RWPE2 (cell line): ENCODE data around the gene DTX3.

Source experiments
- ATAC-seq: fragments of 200-7000 bp; cut with Tn5 transposase; 3 replicates; pipeline ENCODE4 v1.9.1; 2021; ENCODE audit warnings: low read depth
- DNase-seq: peaks from one replicate; pipeline ENCODE4 v3.0.0-alpha.2; 2020; ENCODE audit warnings: low spot score
- H3K27ac ChIP-seq: fragments of 450-650 bp; 2 replicates; pipeline ENCODE4 v1.5.1; 2017; ENCODE audit warnings: mild to moderate bottlenecking; ENCODE audit not compliant: poor library complexity, severe bottlenecking
- H3K27me3 ChIP-seq: fragments of 250-450 bp; sonication (Bioruptor Pico); 2 replicates; pipeline ENCODE4 v1.5.1; 2021; ENCODE audit warnings: mild to moderate bottlenecking, moderate library complexity; ENCODE audit not compliant: insufficient read depth, poor library complexity, severe bottlenecking
- H3K36me3 ChIP-seq: fragments of 250-450 bp; sonication (Bioruptor Pico); 2 replicates; pipeline ENCODE4 v1.5.1; 2020; ENCODE audit warnings: low read depth, mild to moderate bottlenecking, moderate library complexity
- H3K4me1 ChIP-seq: fragments of 250-450 bp; sonication (Bioruptor Pico); 2 replicates; pipeline ENCODE4 v1.5.1; 2021; ENCODE audit warnings: mild to moderate bottlenecking, moderate library complexity; ENCODE audit not compliant: insufficient read depth, poor library complexity, severe bottlenecking
- H3K4me3 ChIP-seq: fragments of 250-450 bp; sonication (Bioruptor Pico); 2 replicates; pipeline ENCODE4 v1.5.1; 2021; ENCODE audit warnings: mild to moderate bottlenecking, moderate library complexity; ENCODE audit not compliant: severe bottlenecking
- H3K9me3 ChIP-seq: fragments of 250-450 bp; sonication (Bioruptor Pico); 2 replicates; pipeline ENCODE4 v1.5.1; 2021; ENCODE audit warnings: mild to moderate bottlenecking, moderate library complexity; ENCODE audit not compliant: severe bottlenecking
- CTCF ChIP-seq: fragments of 450-650 bp; IDR thresholded peaks from one replicate; pipeline ENCODE4 v1.5.1; 2017; ENCODE audit warnings: mild to moderate bottlenecking, moderate library complexity; ENCODE audit not compliant: poor library complexity, severe bottlenecking

The DTX3 gene

GRCh38 chr12:57625261-57626032 is 20.8 kb downstream of the DTX3 start:
- H3K4me1 ChIP-seq = no peaks in the 10 kb centered on the region
- H3K27me3 ChIP-seq = peaks cover 27% of the 10 kb centered on the region
- no peak overlapping the region for H3K27ac ChIP-seq
- H3K36me3 ChIP-seq = no peaks in the 10 kb centered on the region
- DNase-seq (peak; percentile 33), ATAC-seq (no peak)
- no peaks in the 10 kb centered on the region for H3K9me3 ChIP-seq
- TF ChIP-seq CTCF = no peak
- no peak overlapping the region for H3K4me3 ChIP-seq

- ATAC-seq = no peak
- no peak for DNase-seq
- Histone ChIP-seq H3K4me1 (no peaks in the 10 kb centered on the region), H3K36me3 (no peaks in the 10 kb centered on the region), H3K27ac (no peak overlapping the region), H3K9me3 (no peaks in the 10 kb centered on the region), H3K4me3 (no peak overlapping the region), H3K27me3 (peaks cover 19% of the 10 kb centered on the region)
- no peak for TF ChIP-seq CTCF
Observed at GRCh38 chr12:57626111-57626920, 21.7 kb downstream of the DTX3 start.

DNA sequence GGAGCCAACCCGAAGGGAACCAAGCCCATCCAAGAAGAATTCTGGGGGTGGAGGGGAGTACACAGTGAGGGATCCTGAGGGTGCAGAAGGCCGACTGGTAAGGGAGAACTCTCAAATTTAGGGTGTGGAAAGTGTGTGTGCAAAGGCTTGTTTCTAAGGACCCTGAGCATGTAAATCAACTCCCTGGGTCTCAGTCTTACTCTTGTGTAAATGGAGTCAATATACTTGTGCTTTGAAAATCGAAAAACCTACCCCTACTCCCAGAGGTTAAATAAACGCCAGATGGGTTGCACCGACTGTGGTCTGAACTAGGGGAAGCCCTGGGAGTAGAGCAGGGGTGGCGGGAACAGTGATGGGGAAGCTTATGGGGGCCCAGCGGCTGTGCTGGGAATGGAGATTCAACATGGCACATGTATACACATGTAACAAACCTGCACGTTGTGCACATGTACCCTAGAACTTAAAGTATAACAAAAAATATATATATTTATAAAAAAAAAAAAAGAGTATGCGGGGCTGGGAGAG is 22.4 kb downstream of the DTX3 start:
- no peak for DNase-seq
- ATAC-seq = no peak
- H3K4me3 ChIP-seq = no peak overlapping the region
- H3K4me1 ChIP-seq = no peaks in the 10 kb centered on the region
- H3K27me3 ChIP-seq = peaks cover 12% of the 10 kb centered on the region
- H3K9me3 ChIP-seq = no peaks in the 10 kb centered on the region
- no peak for TF ChIP-seq CTCF
- no peaks in the 10 kb centered on the region for H3K36me3 ChIP-seq
- no peak overlapping the region for H3K27ac ChIP-seq

GRCh38 chr12:57627501-57628279 is 23.1 kb downstream of the DTX3 start:
- Histone ChIP-seq H3K27ac (no peak overlapping the region), H3K4me1 (no peaks in the 10 kb centered on the region), H3K4me3 (no peak overlapping the region), H3K36me3 (no peaks in the 10 kb centered on the region), H3K9me3 (no peaks in the 10 kb centered on the region), H3K27me3 (peaks cover 9% of the 10 kb centered on the region)
- DNase-seq (peak; percentile 59), ATAC-seq (no peak; the same call in 2 of the 3 replicates)
- no peak for TF ChIP-seq CTCF
